NK-92 treated with Interleukin-12 subunit alpha and Interleukin-12 subunit beta, amount 100 ng/mL, for 24 hours (cell line): ENCODE results near the gene PIAS1.
"Not testable (repeated sequence)": the region's sequence is repeated elsewhere in the genome, so short reads cannot be mapped to it uniquely, and the experiment has no call there.

ENCODE experiments used
- DNase-seq: peaks from one replicate; lab custom pipeline; 2025; lab: John Stamatoyannopoulos, UW

The PIAS1 gene

GRCh38 chr15:68218847-68219798, 165.0 kb downstream of the PIAS1 start:
- no peak for DNase-seq

- DNase-seq, result no peak
Measured at GRCh38 chr15:68220489-68220888, 166.4 kb downstream of the PIAS1 start.

- no peak for DNase-seq
Measured at GRCh38 chr15:68220967-68221366, 166.9 kb downstream of the PIAS1 start.

- not testable (repeated sequence) for DNase-seq
Measured at GRCh38 chr15:68221530-68222431, 167.7 kb downstream of the PIAS1 start.

- not testable (repeated sequence) for DNase-seq
Measured at GRCh38 chr15:68222432-68222743, 168.3 kb downstream of the PIAS1 start.

GRCh38 chr15:68223171-68223570, 169.1 kb downstream of the PIAS1 start:
- DNase-seq, result no peak

GRCh38 chr15:68224108-68224507, 170.0 kb downstream of the PIAS1 start:
- DNase-seq, result no peak

GRCh38 chr15:68224546-68225250, 170.6 kb downstream of the PIAS1 start:
- DNase-seq, result no peak

- not testable (repeated sequence) for DNase-seq
Measured at GRCh38 chr15:68225442-68225841, 171.3 kb downstream of the PIAS1 start.

GRCh38 chr15:68227643-68228142, 173.6 kb downstream of the PIAS1 start:
- DNase-seq, result no peak

GRCh38 chr15:68228143-68228970, 174.2 kb downstream of the PIAS1 start:
- no peak for DNase-seq

GRCh38 chr15:68228971-68229385, 174.9 kb downstream of the PIAS1 start:
- no peak for DNase-seq

GRCh38 chr15:68229386-68230156, 175.5 kb downstream of the PIAS1 start, which contains the start of gene CLN6:
Gene CLN6 (minus strand): TSS chr15:68229728. CDS start chr15:68229584, 144 bp downstream.
- peak; percentile 80 for DNase-seq

GRCh38 chr15:68230157-68231100, 176.3 kb downstream of the PIAS1 start:
- no peak for DNase-seq

- no peak for DNase-seq
Measured at GRCh38 chr15:68231102-68231818, 177.1 kb downstream of the PIAS1 start.

GRCh38 chr15:68232449-68232848, 178.3 kb downstream of the PIAS1 start:
- no peak for DNase-seq

GRCh38 chr15:68232937-68233336, 178.8 kb downstream of the PIAS1 start:
- no peak for DNase-seq

GRCh38 chr15:68234060-68234459, 179.9 kb downstream of the PIAS1 start:
- no peak for DNase-seq
